GM12872 (cell line): ENCODE measurements around the gene GZF1.

Experiments
- TF ChIP-seq, protein P1 (sequence below): IDR thresholded peaks from 3 replicates; pipeline ENCODE4 v1.5.1; 2011; ENCODE audit warnings: low read depth, mild to moderate bottlenecking, low read length, moderate library complexity; ENCODE audit not compliant: insufficient read depth

Gene GZF1

DNA sequence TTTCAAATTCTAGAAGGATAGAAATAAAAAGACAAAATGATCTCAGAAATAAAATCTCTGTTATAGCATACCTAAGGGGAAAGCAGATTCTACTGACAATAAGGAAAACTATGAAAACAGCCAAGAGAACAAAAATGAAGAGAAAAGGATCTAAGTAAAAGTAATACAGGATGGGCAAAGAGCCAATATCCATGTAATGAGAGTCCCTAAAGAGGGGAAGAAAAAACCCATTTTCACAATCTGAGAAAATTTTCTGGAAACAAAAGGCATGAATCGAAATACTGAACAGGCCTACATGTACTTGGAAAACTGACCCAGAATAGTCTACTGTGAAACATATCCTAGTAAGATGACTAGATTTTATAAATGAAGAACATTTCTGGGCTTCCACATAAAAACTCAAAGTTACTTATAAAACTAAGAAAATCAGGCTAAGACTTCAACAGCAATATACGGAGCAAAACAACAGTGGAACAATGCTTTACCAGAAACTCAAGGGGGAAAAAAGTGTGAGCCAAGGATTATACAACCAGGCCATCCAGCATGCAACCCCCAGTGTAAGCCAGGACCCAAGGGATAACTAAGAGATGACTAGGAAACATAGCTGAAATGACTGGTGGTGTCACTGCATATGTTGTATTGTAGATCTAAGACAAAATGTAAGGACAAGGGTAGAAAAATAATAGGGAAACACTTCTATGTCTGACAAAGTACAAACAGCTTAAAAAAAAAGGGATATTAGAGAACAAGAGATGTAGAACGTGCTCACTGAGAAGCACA is 49.1 kb downstream of the GZF1 start:
- TF ChIP-seq, protein P1, sequence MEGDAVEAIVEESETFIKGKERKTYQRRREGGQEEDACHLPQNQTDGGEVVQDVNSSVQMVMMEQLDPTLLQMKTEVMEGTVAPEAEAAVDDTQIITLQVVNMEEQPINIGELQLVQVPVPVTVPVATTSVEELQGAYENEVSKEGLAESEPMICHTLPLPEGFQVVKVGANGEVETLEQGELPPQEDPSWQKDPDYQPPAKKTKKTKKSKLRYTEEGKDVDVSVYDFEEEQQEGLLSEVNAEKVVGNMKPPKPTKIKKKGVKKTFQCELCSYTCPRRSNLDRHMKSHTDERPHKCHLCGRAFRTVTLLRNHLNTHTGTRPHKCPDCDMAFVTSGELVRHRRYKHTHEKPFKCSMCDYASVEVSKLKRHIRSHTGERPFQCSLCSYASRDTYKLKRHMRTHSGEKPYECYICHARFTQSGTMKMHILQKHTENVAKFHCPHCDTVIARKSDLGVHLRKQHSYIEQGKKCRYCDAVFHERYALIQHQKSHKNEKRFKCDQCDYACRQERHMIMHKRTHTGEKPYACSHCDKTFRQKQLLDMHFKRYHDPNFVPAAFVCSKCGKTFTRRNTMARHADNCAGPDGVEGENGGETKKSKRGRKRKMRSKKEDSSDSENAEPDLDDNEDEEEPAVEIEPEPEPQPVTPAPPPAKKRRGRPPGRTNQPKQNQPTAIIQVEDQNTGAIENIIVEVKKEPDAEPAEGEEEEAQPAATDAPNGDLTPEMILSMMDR = no peak

DNA sequence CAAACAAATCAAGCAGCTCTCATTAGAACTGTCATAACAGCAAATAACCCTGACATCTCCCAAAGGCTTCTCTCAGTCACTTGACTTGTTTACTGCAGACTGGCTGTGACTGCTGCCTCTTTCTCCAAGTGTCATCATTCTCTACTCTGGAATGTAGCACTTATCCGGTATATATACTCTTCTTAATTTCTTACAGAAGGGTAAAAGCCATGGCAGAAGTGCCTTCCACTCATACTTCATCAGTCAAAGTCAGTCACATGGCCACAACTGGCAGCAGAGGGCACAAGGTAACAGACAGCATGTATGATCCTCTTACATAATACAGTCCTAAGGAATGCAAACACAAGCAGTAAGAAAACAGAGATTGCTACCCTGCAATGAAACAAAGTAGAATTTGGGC is 50.0 kb downstream of the GZF1 start:
- TF ChIP-seq, protein P1 = no peak

DNA sequence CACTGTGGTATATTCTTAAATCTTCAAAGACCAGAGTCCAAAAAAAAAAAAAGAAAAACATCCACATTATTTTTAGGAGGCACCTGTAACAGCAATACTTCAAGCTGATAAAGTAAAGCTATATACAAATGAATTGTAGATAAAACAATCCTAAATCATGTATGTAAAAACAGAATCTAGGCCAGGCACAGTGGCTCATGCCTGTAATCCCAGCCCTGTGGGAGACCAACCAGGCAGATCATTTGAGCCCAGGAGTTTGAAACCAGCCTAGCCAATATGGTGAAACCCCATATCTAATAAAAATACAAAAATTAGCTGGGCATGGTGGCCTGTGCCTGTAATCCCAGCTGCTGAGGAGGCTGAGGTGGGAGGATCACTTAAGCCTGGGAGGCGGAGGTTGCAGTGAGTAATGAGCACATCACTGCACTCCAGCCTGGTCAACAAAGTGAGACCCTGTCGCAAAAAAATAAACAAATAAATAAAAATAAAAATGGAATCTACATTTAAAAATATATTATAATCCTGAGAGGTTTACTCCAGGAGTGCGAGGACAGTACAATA is 52.0 kb downstream of the GZF1 start:
- TF ChIP-seq, protein P1 = no peak

DNA sequence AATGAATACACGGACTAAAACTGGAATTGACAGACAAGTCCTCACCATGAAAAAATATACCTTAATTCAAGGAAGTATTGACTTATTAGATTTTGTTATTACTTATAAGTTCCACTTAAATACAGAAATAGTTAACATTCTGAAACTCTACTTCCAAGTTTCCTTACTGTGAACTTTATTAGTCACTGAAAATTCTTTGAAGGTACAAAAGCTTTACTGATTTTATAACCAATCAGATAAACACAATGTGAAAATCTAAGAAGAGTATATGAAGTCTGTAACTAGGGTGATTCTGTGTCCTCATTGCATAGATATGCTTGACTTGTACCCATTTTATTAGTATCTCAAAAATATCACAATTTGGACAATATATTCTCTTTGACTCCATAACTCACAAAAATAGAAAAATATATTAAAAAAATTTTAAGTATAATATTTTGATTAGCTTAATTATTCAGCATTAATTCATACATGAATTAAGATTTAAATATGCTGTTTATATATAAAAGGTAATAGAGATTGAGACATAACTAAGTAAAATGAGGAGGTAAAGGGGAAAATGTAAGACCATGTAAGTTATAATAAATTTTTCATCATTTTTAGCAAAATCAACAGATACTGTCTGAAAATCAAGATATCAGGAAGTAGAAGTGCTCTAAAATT is 52.7 kb downstream of the GZF1 start:
- TF ChIP-seq, protein P1 = no peak

DNA sequence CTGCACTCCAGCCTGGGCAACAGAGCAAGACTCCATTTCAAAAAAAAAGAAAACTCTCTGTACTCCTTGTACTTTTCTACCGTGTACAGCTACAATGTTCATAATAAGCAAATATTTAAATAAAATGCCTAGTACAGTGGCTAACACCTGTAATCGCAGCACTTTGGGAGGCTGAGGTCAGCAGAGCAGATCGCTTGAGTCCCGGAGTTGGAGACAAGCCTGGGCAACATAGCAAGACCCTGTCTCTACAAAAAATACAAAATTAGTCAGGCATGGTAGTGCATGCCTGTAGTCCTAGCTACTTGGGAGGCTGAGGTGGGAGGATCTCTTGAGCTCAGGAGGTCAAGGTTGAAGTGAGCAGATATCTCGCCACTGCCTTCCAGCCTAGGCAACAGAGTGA is 53.6 kb downstream of the GZF1 start:
- TF ChIP-seq, protein P1 = no peak

DNA sequence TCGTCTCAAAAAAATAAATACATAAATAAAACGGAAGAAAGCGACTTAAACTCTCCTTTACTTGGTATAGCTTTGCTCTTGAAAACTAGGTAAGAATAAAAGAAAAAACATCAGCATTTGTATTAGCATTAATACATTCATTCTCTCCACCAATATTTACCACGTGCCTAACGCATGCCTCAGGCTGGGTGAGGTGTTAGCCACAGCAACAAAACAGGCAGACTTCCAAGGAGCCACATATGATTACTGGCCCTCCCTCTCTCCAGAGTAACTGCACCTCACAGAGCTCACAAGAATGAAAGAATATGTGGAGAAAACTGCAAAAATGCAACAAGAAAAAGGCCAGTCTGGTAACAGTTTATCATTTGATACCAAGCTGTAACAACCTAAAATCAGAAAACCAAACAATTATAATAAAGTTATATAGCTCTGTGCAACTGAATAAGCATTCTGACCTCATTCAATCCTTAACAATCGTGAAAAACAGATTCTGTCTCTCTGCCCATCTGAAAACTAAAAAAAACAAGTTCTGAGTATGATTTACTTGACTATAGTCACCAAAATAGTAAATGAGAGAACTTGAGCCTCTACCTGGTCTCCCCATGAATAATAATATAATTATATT is 54.1 kb downstream of the GZF1 start:
- TF ChIP-seq, protein P1 = no peak

DNA sequence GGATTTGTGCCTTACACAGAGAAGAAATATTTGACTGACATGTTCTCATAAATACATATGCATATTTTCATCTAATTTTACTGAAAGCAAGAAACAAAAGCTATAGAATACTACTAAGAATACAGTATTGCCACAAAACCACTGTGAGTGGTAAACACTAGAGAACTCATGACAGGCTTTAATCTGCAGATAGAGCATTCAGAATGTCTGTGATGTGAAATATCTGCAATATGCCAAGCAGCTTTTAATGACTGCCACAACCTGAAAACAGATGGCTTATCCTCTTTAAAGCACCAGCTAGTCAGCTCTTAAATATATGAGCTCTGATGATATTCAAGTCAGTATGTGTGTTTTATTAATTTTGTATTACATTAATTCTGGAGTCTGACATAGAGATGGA is 55.9 kb downstream of the GZF1 start:
- TF ChIP-seq, protein P1 = no peak
